ENCODE measurements around the gene KCTD2.

DNA sequence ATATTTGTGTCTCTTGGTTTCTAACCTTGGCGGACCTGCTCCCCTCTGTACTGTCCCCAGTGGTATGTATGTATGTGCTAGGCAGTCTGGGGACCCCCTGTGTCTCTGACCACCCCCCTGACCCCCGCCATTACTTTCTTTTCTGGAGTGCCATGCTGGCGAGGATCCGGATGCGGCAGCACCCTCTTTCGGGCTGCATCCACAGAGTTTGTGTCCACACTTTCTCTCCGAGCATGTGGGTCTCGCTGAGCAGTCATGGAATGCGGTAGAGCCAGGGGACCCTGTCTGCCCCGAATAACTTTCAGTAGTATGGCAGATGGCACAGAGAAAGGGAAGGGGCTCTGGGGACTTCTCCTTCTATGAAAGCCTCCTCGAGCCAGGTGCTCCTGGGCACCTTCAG, 17.0 kb downstream of the KCTD2 start:
- TF ChIP-seq POLR2A (IDR thresholded peaks at IDR 0.05) = no peak
- TF ChIP-seq, protein P1, sequence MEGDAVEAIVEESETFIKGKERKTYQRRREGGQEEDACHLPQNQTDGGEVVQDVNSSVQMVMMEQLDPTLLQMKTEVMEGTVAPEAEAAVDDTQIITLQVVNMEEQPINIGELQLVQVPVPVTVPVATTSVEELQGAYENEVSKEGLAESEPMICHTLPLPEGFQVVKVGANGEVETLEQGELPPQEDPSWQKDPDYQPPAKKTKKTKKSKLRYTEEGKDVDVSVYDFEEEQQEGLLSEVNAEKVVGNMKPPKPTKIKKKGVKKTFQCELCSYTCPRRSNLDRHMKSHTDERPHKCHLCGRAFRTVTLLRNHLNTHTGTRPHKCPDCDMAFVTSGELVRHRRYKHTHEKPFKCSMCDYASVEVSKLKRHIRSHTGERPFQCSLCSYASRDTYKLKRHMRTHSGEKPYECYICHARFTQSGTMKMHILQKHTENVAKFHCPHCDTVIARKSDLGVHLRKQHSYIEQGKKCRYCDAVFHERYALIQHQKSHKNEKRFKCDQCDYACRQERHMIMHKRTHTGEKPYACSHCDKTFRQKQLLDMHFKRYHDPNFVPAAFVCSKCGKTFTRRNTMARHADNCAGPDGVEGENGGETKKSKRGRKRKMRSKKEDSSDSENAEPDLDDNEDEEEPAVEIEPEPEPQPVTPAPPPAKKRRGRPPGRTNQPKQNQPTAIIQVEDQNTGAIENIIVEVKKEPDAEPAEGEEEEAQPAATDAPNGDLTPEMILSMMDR (IDR thresholded peaks at IDR 0.05) = no peak

Data from testis (tissue), 2 donors.